GM18870 (cell line): ENCODE results near the gene GABPB1.
A peak's percentile ranks its signal among the peaks of the same experiment; 100 is the strongest.
"Not testable (repeated sequence)": the region's sequence is repeated elsewhere in the genome, so short reads cannot be mapped to it uniquely, and the experiment has no call there.

Experiments used
- ATAC-seq: cut with Tn5 transposase; IDR thresholded peaks from one replicate; pipeline ENCODE4 v1.9.1; 2021; ENCODE audit warnings: moderate library complexity; ENCODE audit not compliant: unreplicated experiment

GABPB1 gene

GRCh38 chr15:50354838-50355618, at the start of gene GABPB1:
TSS of gene GABPB1 (minus strand) at chr15:50355198. CDS start at chr15:50309798, 45,400 bp downstream.
- peak; percentile 35 for ATAC-seq

- ATAC-seq = not testable (repeated sequence)
Measured at GRCh38 chr15:50391561-50391960, 36.6 kb upstream of the GABPB1 start.

- peak; percentile 95 for ATAC-seq
Measured at GRCh38 chr15:50390554-50391264, 35.7 kb upstream of the GABPB1 start.

GRCh38 chr15:50382408-50382807, 27.4 kb upstream of the GABPB1 start:
- not testable (repeated sequence) for ATAC-seq

- ATAC-seq = no peak
Measured at GRCh38 chr15:50381438-50381837, 26.4 kb upstream of the GABPB1 start.

GRCh38 chr15:50380089-50380488, 25.1 kb upstream of the GABPB1 start:
- no peak for ATAC-seq

- ATAC-seq = not testable (repeated sequence)
Measured at GRCh38 chr15:50379413-50379812, 24.4 kb upstream of the GABPB1 start.

GRCh38 chr15:50378776-50379175, 23.8 kb upstream of the GABPB1 start:
- no peak for ATAC-seq

- peak; percentile 95 for ATAC-seq
Measured at GRCh38 chr15:50377867-50378751, 23.1 kb upstream of the GABPB1 start.

GRCh38 chr15:50369564-50369963, 14.6 kb upstream of the GABPB1 start:
- not testable (repeated sequence) for ATAC-seq

- no peak for ATAC-seq
Measured at GRCh38 chr15:50365971-50366370, 11.0 kb upstream of the GABPB1 start.

- ATAC-seq = no peak
Measured at GRCh38 chr15:50365570-50365969, 10.6 kb upstream of the GABPB1 start.

GRCh38 chr15:50363612-50364011, 8.6 kb upstream of the GABPB1 start:
- no peak for ATAC-seq

- no peak for ATAC-seq
Measured at GRCh38 chr15:50361756-50362155, 6.8 kb upstream of the GABPB1 start.

GRCh38 chr15:50358845-50359244, 3.8 kb upstream of the GABPB1 start:
- ATAC-seq = no peak

GRCh38 chr15:50355980-50356379, 982 bp upstream of the GABPB1 start:
- ATAC-seq = no peak

- ATAC-seq = peak; percentile 7
Measured at GRCh38 chr15:50355619-50355905, 564 bp upstream of the GABPB1 start.

GRCh38 chr15:50353975-50354837, 792 bp downstream of the GABPB1 start:
- peak; percentile 30 for ATAC-seq

GRCh38 chr15:50353251-50353974, 1.6 kb downstream of the GABPB1 start:
- ATAC-seq = peak; percentile 11

- no peak for ATAC-seq
Measured at GRCh38 chr15:50350621-50351020, 4.4 kb downstream of the GABPB1 start.
